ENCODE measurements around the gene HARBI1. TPM values are rescaled to one million over a fixed set of nuclear protein-coding genes. Genes with fewer than 3 reads are reported as not detected.

The HARBI1 gene
- polyA plus RNA-seq, 1 experiment = 4.3 TPM

- no peak overlapping the region for H3K27ac ChIP-seq (ENCODE audit: low read depth, low read length)
- ChIA-PET CTCF (interaction anchor here (1.2 kb wide), 1 partner anchor 18 kb away, joined by 3 read pairs; no protein-coding TSS in a partner anchor), POLR2A (no interaction called here)
- no peaks in the 10 kb centered on the region for H3K27me3 ChIP-seq (ENCODE audit: control insufficient read depth, insufficient read depth, low read length)
- H3K4me3 ChIP-seq (ENCODE audit: low read depth, low read length) = no peak overlapping the region
- no peak for TF ChIP-seq CTCF (IDR thresholded peaks at IDR 0.05; ENCODE audit: low read depth, low read length)
- H3K9me3 ChIP-seq (ENCODE audit: control insufficient read depth, insufficient read depth, low read length) = no peaks in the 10 kb centered on the region
- DNase-seq (ENCODE audit: low read depth, low spot score) = no peak
Measured at GRCh38 chr11:46600194-46600960, 16.6 kb downstream of the HARBI1 start.

GRCh38 chr11:46599340-46600193 lies 17.5 kb downstream of the HARBI1 start:
- TF ChIP-seq CTCF (IDR thresholded peaks at IDR 0.05; ENCODE audit: low read depth, low read length) = no peak
- POLR2A ChIA-PET = no interaction called here
- DNase-seq (ENCODE audit: low read depth, low spot score) = no peak
- no peaks in the 10 kb centered on the region for H3K27me3 ChIP-seq (ENCODE audit: control insufficient read depth, insufficient read depth, low read length)
- H3K27ac ChIP-seq (ENCODE audit: low read depth, low read length) = no peak overlapping the region
- H3K9me3 ChIP-seq (ENCODE audit: control insufficient read depth, insufficient read depth, low read length) = no peaks in the 10 kb centered on the region
- no peak overlapping the region for H3K4me3 ChIP-seq (ENCODE audit: low read depth, low read length)
- CTCF ChIA-PET = interaction anchor here (1.2 kb wide), 1 partner anchor 18 kb away, joined by 3 read pairs; no protein-coding TSS in a partner anchor

DNA sequence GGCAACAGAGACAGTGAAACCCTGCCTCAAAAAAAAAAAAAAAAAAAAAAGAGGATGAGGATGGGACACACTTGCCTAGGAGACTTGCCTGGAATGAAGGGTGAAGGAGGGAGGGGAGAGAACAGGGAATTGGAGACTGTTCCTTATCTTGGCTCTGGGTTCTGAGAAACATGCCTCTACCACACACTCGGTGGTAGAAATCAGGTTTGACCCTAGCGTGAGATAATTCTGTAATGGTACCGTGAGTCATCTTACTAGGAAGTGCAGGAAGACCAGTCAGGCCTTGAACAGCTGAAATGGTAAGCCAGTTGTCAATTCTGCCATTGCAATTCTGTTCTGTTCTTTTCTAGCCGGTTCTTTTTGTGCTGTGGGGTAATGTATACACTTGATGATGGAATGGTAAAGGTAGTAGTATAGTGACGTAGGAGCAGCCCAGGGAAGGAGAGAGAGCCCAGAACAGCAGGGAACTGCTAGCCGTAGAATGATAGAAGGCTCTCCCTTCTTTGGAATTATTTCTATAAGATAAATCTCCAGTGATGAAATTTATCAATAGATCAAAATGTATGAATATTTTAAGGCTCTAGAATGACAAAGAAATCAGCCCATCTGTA lies 19.3 kb downstream of the HARBI1 start:
- POLR2A ChIA-PET = no interaction called here
- TF ChIP-seq CTCF (IDR thresholded peaks at IDR 0.05; ENCODE audit: low read depth, low read length) = no peak
- Histone ChIP-seq H3K9me3 (ENCODE audit: control insufficient read depth, insufficient read depth, low read length) (no peaks in the 10 kb centered on the region; the same call in 1 of the 2 replicates), H3K27me3 (ENCODE audit: control insufficient read depth, insufficient read depth, low read length) (no peaks in the 10 kb centered on the region), H3K27ac (ENCODE audit: low read depth, low read length) (no peak overlapping the region), H3K4me3 (ENCODE audit: low read depth, low read length) (no peak overlapping the region)
- CTCF ChIA-PET = no interaction called here
- DNase-seq (ENCODE audit: low read depth, low spot score) = no peak

- POLR2A ChIA-PET = no interaction called here
- Histone ChIP-seq H3K9me3 (ENCODE audit: control insufficient read depth, insufficient read depth, low read length) (no peaks in the 10 kb centered on the region; the same call in 1 of the 2 replicates), H3K27ac (ENCODE audit: low read depth, low read length) (no peak overlapping the region), H3K4me3 (ENCODE audit: low read depth, low read length) (no peak overlapping the region), H3K27me3 (ENCODE audit: control insufficient read depth, insufficient read depth, low read length) (no peaks in the 10 kb centered on the region)
- no peak for TF ChIP-seq CTCF (IDR thresholded peaks at IDR 0.05; ENCODE audit: low read depth, low read length)
- CTCF ChIA-PET = interaction anchor here (0.6 kb wide), 1 partner anchor 28 kb away, joined by 3 read pairs; no protein-coding TSS in a partner anchor
- no peak for DNase-seq (ENCODE audit: low read depth, low spot score)
Measured at GRCh38 chr11:46597155-46597554, 19.9 kb downstream of the HARBI1 start.

Measured in AG04450 (cell line).